Gastroesophageal sphincter (tissue), 3 donors: Measurements from ENCODE around the gene VMAC.

Source experiments
- EP300 ChIP-seq: sonication (generic); formaldehyde crosslinking; IDR thresholded peaks from one replicate; pipeline ENCODE4 v1.6.1; 2017; ENCODE audit warnings: antibody characterized with exemption, mild to moderate bottlenecking
- POLR2A ChIP-seq, 2 donors: fragments of 450-650 bp; IDR thresholded peaks; one replicate each; pipeline ENCODE4 v1.6.1; 2017; ENCODE audit warnings: antibody characterized with exemption in 2 of 2, mild to moderate bottlenecking in 2 of 2, moderate library complexity in 1 of 2
- POLR2AphosphoS5 ChIP-seq: sonication (generic); formaldehyde crosslinking; IDR thresholded peaks from one replicate; pipeline ENCODE4 v1.6.1; 2017; ENCODE audit warnings: antibody characterized with exemption
- TF ChIP-seq, protein P1 (sequence below), 4 experiments: fragments of 200-600 bp in 2 of 4; fragments of 450-650 bp in 2 of 4; sonication (generic) in 1 of 4; IDR thresholded peaks; one replicate each; pipeline ENCODE4 v1.5.1; 2017 to 2019; ENCODE audit warnings: antibody characterized with exemption in 4 of 4, mild to moderate bottlenecking in 2 of 4, moderate library complexity in 2 of 4

GRCh38 chr19:5893296-5893903 is 11.3 kb upstream of the VMAC start:
- TF ChIP-seq POLR2A (IDR thresholded peaks at IDR 0.05): no peak
- TF ChIP-seq, protein P1, sequence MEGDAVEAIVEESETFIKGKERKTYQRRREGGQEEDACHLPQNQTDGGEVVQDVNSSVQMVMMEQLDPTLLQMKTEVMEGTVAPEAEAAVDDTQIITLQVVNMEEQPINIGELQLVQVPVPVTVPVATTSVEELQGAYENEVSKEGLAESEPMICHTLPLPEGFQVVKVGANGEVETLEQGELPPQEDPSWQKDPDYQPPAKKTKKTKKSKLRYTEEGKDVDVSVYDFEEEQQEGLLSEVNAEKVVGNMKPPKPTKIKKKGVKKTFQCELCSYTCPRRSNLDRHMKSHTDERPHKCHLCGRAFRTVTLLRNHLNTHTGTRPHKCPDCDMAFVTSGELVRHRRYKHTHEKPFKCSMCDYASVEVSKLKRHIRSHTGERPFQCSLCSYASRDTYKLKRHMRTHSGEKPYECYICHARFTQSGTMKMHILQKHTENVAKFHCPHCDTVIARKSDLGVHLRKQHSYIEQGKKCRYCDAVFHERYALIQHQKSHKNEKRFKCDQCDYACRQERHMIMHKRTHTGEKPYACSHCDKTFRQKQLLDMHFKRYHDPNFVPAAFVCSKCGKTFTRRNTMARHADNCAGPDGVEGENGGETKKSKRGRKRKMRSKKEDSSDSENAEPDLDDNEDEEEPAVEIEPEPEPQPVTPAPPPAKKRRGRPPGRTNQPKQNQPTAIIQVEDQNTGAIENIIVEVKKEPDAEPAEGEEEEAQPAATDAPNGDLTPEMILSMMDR (IDR thresholded peaks at IDR 0.05): no peak
- TF ChIP-seq POLR2AphosphoS5: no peak
- TF ChIP-seq EP300: no peak
